Cortex of kidney (tissue), 1 donor: Measurements from ENCODE around the gene PTPRN2.
"Not testable (repeated sequence)": the region's sequence is repeated elsewhere in the genome, so short reads cannot be mapped to it uniquely, and the experiment has no call there.

Source experiments
- DNase-seq: peaks from one replicate; lab custom pipeline; 2025; lab: John Stamatoyannopoulos, UW

PTPRN2 gene

DNA sequence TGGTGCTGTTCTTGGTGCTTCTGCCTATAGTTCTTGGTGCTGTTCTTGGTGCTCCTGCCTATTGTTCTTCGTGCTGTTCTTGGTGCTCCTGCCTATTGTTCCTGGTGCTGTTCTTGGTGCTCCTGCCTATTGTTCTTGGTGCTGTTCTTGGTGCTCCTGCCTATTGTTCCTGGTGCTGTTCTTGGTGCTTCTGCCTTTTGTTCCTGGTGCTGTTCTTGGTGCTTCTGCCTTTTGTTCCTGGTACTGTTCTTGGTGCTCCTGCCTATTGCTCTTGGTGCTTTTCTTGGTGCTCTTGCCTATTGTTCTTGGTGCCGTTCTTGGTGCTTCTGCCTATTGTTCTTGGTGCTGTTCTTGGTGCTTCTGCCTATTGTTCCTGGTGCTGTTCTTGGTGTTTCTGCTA, 71.1 kb downstream of the PTPRN2 start:
- no peak for DNase-seq

DNA sequence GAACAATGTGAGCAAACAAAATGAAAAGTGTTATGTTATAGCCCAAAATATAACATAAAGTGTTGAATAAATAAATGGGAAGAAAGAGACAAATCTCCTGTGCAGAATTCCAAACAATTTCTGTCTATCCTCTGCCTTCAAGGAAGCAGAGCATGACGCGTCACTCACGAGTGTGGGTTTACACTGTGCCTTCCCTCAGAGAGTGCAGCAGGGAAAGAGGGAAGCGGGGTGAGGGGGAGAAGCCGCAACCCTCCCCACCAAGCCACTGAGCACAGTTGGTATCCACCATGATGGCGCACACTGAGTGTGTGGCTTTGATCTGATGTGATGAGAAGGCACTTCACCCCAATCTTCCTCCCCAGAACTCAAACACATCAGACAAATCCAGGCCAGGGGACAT, 74.8 kb downstream of the PTPRN2 start:
- no peak for DNase-seq

DNA sequence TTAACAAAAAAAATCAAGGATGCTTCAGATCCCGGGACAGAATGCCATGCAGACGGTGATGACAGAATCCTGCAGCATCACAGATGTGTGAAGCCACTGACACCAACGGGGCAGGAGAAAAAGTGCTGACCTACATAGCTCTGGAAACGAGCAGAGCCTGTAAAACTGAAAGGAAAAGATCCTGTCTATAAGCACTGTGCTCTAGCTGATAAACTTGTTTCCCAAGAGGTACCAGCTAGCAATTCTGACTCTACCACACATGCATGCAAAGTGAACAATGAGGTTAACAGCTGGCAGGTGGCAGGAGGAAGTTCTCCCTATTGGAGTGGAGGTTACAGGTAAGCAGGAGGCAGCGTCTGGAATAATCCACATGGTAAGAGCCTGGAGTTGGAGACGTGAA, 75.6 kb downstream of the PTPRN2 start:
- no peak for DNase-seq

DNA sequence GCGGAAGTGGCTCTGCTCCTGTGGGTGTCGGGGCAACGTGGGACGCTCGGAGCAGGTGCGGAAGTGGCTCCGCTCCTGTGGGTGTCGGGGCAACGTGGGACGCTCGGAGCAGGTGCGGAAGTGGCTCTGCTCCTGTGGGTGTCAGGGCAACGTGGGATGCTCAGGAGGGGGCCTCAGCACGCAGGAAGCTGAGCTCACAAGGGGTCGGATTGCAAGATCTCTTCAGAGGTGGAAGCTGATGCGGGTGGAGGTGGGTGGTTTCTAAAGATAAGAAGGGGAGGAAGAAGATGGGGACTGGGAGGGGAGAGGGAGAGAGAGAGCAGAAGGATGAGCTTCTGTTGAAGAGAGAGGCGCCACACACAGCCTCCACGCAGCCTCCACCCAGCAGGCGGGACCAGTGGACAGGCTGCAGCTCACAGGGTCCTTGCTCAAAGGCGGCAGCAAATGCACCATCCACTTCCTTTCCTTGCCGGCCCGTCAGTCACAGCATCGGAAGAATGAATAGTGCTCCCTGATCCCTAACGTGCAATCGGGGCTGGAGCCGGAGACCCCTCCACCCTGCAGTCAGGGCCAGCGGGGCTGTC, 78.7 kb downstream of the PTPRN2 start:
- DNase-seq: no peak

DNA sequence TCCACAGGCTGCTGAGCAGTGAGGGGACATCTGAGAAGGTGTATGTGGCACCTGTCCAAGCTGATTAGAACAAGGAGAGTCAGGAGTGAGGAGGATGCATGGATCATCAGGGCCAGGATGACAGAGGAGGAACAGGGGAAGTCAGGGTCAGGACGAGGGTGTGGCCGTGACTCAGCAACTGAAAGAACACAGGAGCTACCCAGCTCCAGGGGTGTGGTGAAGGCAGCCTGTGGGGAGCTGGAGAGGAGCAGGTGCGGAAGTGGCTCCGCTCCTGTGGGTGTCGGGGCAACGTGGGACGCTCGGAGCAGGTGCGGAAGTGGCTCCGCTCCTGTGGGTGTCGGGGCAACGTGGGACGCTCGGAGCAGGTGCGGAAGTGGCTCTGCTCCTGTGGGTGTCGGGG, 79.3 kb downstream of the PTPRN2 start:
- not testable (repeated sequence) for DNase-seq

DNA sequence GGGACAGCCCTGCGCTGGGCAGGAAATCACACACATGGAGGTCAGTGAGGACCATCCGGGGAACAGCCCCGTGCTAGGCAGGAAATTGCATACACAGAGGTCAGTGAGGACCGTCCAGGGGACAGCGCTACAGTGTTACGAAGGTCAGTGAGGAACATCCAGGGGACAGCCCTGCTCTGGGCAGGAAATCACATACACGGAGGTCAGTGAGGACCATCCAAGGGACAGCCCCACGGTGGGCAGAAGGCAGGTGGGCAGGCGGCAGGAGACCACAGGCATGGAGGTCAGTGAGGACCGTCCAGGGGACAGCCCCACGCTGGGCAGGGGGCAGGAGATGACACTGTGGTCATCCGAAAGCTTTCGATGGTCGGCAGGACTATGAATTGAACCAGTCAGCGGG, 79.7 kb downstream of the PTPRN2 start:
- DNase-seq: no peak

DNA sequence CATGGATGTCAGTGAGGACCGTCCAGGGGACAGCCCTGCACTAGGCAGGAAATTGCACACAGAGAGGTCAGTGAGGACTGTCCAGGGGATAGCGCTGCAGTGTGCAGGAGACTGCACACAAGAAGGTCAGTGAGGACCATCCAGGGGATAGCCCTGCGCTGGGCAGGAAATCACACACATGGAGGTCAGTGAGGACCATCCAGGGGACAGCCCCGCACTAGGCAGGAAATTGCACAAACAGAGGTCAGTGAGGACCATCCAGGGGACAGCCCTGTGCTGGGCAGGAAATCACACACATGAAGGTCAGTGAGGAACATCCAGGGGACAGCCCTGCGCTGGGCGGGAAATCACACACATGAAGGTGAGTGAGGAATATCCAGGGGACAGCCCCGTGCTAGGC, 80.4 kb downstream of the PTPRN2 start:
- not testable (repeated sequence) for DNase-seq

DNA sequence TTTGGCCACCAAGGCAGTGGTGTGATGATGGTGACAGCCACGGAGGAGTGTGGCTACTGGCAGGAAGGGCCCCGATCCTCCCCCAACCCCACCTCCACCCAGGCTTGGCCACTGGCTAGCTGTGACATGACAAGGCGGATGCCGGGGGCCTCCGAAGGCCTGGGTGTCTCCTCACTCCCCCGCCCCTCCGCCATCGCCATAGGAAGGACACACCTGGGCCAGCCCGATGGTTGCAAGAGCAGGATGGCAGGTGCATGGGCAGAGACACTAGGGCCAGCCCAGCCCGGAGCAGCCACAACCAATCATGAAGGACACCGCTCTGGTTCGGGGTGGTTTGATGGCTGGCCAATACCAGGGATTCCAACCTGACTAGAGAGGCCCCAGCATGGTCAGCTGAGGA, 81.0 kb downstream of the PTPRN2 start:
- DNase-seq: no peak

DNA sequence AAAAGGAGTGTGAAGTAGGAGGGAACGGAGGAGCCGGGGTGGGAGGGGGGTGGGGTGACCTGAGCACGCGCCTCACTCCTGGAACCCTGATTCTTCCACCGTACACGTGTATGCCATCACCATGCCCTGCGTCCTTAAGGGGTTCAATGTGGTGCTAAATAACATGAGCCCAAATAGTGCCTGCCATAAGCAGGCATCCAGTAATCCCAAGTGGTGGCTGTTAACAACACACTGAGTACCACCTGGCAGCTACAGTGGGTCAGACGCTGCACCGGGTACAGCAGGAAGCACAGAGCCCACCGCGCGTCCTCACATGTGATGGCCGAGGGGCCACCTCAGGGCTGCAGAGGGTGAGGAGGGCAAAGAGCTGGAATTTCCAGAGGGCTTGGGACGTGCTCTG, 81.9 kb downstream of the PTPRN2 start:
- DNase-seq: no peak

DNA sequence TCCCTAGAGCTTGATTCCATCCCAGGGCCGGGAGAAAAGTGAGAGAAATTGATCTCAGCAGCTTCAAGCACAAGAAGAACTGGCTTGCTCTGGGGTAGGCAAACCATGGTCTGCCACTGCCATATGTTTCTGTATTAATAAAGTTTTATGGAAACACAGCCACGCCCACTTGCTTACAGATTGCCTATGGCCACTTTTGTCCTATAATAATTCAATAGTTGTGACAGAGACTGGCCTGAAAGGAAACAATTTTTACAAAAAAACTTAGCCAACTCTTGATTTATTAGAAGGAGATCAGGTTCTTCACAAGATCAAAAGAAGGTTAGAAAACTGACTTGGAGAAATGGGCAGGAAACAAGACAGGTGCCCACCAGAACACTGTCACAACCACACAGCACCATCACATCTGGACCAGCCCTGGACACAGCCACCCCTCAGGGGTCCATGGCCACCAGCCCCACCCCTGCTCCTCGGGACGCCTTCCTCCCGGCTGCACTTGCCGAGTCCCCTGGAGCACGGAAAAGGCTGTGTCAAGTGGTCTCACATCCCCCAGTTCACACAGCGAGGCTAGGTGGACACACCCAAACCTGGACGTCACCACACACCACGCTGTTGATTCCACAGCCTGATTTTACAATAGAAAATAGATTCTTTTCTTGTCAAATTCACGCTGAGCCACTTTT, 85.4 kb downstream of the PTPRN2 start:
- no peak for DNase-seq

DNA sequence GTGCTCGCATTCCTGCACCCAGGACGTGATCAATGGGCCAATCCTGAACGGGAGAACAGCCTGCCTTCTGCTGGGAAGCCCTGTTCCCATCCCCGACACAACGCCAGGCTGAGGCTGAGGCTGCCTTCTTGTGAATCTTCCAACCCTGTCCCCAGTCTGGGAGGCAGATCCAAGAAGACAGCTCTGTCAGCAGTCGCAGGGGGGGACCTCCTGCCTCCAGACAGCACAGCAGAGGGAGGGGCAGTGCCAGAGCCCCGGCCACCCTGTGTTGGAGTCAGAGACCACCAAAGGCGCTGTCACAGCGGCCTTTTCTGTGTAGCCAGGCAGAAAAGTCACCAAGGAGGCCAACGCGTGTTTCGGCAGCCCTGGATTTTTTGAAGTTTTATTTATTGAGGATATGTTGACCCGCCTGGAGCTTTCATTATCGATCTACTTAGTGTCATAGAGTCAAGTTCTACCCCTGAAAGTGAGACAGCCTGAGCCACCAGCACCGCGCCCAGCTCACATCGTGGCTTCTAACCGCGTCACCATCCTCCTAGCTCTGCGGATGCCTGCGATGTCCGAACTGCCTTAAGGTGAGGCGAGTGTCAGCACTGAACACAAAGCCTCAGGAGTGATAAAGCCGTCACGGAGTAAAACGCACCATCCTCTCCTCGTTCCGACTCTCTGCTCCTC, 86.1 kb downstream of the PTPRN2 start:
- no peak for DNase-seq

DNA sequence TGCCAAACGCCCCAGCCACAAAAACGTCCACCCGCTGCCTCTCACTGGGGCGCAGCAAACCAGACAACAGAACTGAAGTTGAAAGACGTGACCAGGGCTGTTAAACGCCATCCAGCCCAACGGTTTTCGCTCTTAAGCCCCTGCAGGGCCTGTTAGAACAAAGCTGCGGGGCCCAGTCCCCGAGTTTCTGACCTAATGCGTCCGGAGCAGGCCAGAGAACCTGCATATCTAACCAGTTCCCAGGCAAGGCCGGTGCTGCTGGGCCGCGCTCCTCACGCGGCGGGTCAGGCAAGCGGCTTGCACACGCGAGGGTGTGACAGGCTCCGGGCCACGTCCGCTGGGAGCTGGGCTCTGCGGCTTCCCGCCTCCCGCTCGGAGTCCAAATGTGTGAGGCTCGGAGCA, 87.0 kb downstream of the PTPRN2 start:
- no peak for DNase-seq

DNA sequence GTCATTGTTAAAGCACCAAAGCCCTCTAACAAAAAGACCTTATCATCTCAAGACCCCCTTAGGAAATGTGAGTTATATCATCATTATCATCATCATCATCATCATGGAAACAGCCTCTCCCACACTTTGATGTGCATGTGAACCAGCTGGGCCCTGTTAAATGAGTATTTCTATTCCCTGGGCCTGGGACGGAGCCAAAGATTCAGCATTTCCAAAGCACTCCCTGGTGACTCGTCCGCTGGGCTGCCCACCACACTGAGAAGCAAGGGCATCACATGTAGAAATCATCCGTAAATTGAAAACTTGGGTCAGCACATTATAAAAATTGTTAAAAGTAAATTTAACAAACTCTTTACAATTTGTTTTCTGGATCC, 88.6 kb downstream of the PTPRN2 start:
- DNase-seq: no peak

DNA sequence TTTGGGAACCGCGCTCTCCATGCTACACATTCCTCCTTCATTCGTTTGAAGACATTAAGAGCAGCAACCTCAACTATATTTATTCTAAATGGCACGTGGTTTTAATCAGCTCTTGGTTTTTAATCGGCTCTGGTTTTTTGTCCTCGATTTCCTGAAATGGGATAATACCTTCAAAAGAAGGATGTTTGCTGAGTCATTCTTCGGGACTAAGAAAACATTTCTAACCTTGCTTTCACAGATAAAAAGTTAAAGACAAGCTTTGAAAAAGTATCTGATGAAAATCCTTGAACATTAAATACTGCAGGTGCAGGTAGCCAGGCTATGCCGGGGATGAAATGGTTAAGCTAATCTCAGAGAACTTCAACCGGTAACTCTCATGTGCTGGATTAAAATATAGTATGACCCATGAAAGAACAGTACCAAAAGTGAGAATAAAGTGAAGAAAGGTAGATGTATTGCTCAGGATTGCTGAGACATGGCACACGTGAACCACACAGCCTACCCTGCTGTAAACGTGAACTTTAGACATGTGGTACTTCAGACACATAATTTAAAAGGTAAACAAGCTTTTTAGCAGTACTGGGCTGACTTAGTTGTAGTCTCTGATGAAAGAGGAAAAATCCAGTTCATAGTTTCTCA, 89.1 kb downstream of the PTPRN2 start:
- no peak for DNase-seq

DNA sequence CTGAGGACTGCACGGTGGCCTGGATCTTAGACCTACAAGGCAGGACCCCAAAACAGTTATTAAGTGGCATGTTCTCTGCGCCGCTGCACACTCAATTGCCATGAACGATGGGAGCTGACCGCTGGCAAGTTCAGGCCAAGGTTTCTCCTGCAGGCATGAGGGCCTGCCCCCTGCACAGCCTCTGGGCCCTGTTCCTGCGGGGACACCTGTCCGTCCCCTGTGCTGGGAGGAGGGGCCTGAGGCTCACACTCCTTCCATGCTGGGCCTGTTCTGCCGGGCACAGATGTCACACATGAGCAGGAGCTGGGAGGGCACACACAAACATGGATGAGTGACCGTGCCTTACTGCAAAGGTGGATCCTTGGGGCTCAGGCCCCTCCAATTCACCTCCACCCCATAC, 90.0 kb downstream of the PTPRN2 start:
- no peak for DNase-seq

DNA sequence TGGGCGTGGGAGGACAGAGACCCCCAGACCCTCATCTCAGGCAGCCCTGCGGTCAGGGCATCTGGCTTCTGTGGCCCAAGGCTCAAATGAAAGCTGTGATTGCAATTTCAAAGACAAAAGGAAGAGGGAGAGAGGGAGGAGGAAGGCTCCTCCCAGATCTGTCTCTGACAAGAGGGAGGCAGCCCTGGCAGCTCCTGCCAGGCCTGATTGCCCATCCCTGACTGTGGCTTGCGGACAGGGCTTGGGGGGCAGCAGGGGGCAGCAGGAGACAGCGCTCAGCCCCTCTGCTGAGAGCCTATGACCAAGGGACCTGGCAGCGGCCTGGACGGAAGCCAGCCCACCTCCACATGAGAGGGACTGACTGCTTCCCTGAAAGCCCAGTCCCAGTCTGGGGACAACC, 91.8 kb downstream of the PTPRN2 start:
- no peak for DNase-seq

DNA sequence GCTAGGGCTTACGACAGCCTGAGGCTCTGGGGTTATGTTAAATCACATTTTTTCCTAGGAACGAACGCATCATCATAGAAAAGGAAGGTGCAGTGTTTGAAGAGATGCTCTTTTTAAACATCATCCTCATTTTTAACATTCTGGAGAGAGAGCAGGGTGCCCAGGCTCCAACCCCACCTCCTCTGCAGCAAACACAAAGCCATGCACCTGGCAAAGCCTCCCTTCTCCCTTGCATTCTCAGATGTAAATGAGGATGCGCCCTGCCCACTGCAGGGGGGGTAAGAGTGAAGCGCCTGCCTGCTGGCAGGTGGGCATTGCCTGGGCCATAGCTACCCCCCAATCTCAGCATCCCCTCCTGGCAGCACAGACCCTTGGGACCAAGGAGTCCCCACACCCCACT, 92.4 kb downstream of the PTPRN2 start:
- no peak for DNase-seq

DNA sequence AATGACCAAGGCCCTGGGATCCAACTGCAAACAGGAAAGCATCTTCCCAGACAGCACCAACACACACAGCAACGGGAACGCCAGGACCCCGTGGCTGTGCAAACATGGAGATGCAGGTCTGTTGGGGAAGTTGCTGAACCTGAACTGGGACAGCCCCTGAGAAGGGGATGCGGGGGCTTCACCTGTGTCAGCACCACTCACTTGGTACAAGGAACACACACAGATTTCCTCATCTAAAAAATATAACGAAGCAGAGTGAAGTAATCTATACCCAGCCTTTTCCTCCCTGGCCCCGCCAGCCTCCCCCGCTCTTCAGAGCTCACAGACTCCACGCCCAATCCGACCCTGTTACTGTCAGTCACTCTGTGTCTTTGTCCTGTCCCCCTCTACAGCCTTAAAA, 93.0 kb downstream of the PTPRN2 start:
- no peak for DNase-seq

DNA sequence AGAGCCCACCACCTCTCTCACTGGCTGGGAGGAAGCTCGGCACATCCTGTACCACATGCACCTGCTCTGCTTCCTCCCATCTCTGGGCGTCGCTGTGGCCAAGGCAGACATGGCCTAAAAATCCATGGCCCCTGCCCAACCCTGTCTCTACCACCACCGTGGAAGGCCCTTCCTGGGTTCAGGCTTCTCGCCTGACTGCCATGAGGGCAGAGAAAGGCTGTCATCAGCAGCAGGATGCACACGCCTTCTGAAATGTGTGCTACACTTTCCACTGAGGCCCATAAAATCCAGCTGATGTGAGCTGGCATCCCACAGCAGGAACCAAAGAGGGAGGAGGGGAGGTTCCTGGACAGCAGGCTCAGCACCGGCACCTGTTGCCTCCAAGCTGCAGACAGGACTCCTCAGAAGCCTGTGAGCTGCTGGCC, 93.4 kb downstream of the PTPRN2 start:
- DNase-seq: no peak

DNA sequence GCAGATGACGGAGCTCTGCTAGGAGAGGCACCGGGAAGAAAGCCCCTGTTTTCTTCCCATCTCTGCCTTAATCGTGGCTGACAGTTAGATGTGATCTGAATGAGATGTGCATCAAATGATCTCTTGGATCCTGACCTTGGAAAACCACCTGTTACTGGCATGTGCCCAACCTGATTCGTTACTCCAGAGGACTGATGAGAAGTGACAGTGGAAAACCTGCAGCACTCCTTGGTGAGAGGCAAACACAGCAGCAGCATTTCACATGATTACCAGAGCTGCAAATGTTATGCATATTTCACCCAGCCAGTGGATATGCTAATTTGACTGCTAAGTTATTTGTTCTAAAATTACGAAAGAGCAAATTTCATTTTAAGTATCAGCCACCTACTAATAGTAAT, 95.3 kb downstream of the PTPRN2 start:
- no peak for DNase-seq

DNA sequence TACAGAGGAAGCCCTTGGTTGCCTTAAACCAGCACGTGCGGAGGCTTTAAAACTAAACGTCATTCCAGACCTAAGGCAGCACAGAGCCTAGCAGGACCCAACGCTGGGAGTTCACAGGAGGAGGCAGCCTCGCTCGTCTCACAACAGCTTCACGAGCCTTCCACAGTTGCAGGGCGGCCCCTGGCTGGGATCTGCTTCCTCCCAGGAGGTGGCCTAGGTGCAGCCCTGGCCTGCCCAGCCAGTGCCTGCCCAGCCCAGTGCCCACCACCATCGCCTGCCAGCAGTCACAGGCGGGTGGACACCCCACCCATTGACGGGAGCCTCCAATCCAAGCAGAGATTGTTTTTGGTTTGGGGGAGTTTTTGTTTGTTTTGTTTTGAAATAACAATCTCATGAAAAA, 96.5 kb downstream of the PTPRN2 start:
- no peak for DNase-seq

DNA sequence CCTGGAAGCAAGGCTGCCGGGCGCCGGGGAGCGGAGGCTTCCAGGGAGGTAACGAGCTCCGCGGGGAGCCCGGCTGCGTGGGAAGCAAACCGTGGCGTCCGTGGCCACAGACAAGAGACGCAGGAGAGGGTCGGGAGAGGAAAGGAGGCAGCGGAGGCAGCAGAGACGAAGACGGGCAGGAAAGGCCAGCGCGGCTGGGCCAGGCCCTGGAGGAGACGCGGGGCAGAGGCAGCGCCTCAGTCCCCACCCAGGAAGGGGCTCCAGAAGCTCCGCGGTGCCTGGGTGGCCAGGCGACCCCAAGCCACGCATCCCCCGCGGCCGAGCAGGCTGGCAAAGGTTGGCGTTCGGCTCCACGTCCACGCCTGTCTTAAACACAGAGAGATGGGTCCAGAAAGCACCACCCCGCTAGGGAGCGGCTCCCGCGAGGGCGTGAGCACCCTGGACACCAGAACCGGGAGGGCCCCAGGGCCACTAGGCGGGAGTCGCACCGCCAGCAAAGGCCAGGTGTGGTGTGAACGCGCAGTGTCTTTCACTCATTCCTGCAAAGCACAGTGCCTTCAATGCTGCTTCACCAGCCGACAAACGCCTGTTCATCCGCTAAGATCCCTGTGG, 97.3 kb downstream of the PTPRN2 start:
- DNase-seq: no peak
